MCF 10A (cell line): ENCODE data around the gene CYLD. TPM values are rescaled to one million over a fixed set of nuclear protein-coding genes. Genes with fewer than 3 reads are reported as not detected.

Experiments
- BruUV-seq: library from RNA; stranded (reverse); fragments of 400-500 nt; replicated peaks from 2 replicates; lab custom pipeline; 2021; lab: Mats Ljungman, UMichigan
- CTCF ChIA-PET: fragments of 300-600 bp; sonication (Branson Sonifier 250); formaldehyde crosslinking; extraction: SDS; loops from one replicate; lab custom pipeline; 2021; ENCODE audit warnings: antibody characterized with exemption, inconsistent platforms; lab: Yijun Ruan, JAX
- POLR2A ChIA-PET: fragments of 300-600, 350-650 bp; sonication (Branson Sonifier 250); formaldehyde crosslinking; extraction: SDS; loops from one replicate; lab custom pipeline; 2020; ENCODE audit warnings: antibody characterized with exemption, inconsistent platforms; lab: Yijun Ruan, JAX
- DNase-seq: peaks from one replicate; pipeline ENCODE4 v3.0.0-alpha.2; 2018; ENCODE audit not compliant: unreplicated experiment
- H3K27ac Mint-ChIP-seq: one replicate; pipeline ENCODE4 v1.8.0; 2022; ENCODE audit warnings: mild to moderate bottlenecking, low read depth, mixed read lengths; ENCODE audit not compliant: unreplicated experiment
- H3K27me3 Mint-ChIP-seq: one replicate; pipeline ENCODE4 v1.8.0; 2022; ENCODE audit warnings: mixed read lengths; ENCODE audit not compliant: insufficient read depth, unreplicated experiment
- H3K36me3 Mint-ChIP-seq: one replicate; pipeline ENCODE4 v1.8.0; 2022; ENCODE audit warnings: mild to moderate bottlenecking, moderate library complexity, mixed read lengths; ENCODE audit not compliant: insufficient read depth, unreplicated experiment
- H3K4me1 Mint-ChIP-seq: one replicate; pipeline ENCODE4 v1.8.0; 2022; ENCODE audit warnings: mixed read lengths; ENCODE audit not compliant: insufficient read depth, unreplicated experiment
- H3K4me3 Mint-ChIP-seq: one replicate; pipeline ENCODE4 v1.8.0; 2022; ENCODE audit warnings: mild to moderate bottlenecking, moderate library complexity, mixed read lengths; ENCODE audit not compliant: unreplicated experiment
- H3K9me3 Mint-ChIP-seq: one replicate; pipeline ENCODE4 v1.8.0; 2022; ENCODE audit warnings: mixed read lengths; ENCODE audit not compliant: unreplicated experiment
- CTCF ChIP-seq: fragments of 200-600 bp; IDR thresholded peaks from one replicate; pipeline ENCODE4 v1.8.0; 2022; ENCODE audit warnings: antibody characterized with exemption, mild to moderate bottlenecking; ENCODE audit not compliant: unreplicated experiment
- intact Hi-C: fragments of 100-400 bp; cut with micrococcal nuclease; formaldehyde crosslinking; loops from 2 replicates; pipeline ENCODE4 v1.14.1; 2022
- total RNA-seq: library from RNA; stranded (reverse); gene quantifications from 2 replicates; pipeline ENCODE4 v1.2.3, GENCODE V29; 2022

CYLD gene
- total RNA-seq, 1 experiment from 2014 or later, result 53.7 TPM

GRCh38 chr16:50699326-50700159 lies 42.3 kb upstream of the CYLD start:
- CTCF ChIA-PET, result interaction anchor here (0.6 to 2.4 kb wide), 11 partner anchors 13 to 544 kb away, joined by 3 to 8 read pairs (median 3); partner anchors contain the start of gene CYLD
- Mint-ChIP-seq H3K27ac (peak overlapping the region; percentile 97), H3K36me3 (peaks cover 17% of the 10 kb centered on the region), H3K27me3 (no peaks in the 10 kb centered on the region), H3K4me1 (peaks cover 45% of the 10 kb centered on the region), H3K4me3 (no peak overlapping the region), H3K9me3 (peaks cover under 1% of the 10 kb centered on the region)
- peak; percentile 98 for DNase-seq
- TF ChIP-seq CTCF, result no peak
- POLR2A ChIA-PET, result interaction anchor here (0.6 to 4.9 kb wide), 7 partner anchors 14 to 1348 kb away, joined by 3 to 30 read pairs (median 4); partner anchors contain the start of gene CYLD
- TSS peak; percentile 48 for BruUV-seq
- intact Hi-C loops, result loop anchor here (1.0 kb wide), 1 partner anchor 42 kb away; no protein-coding TSS in a partner anchor

GRCh38 chr16:50702725-50703124 lies 39.2 kb upstream of the CYLD start:
- Mint-ChIP-seq H3K27me3 (no peaks in the 10 kb centered on the region), H3K9me3 (peaks cover 16% of the 10 kb centered on the region), H3K27ac (no peak overlapping the region), H3K36me3 (peaks cover 17% of the 10 kb centered on the region), H3K4me1 (peaks cover 17% of the 10 kb centered on the region), H3K4me3 (no peak overlapping the region)
- ChIA-PET POLR2A (interaction anchor here (0.6 to 4.9 kb wide), 6 partner anchors 14 to 534 kb away, joined by 3 to 30 read pairs (median 3); partner anchors contain the start of gene CYLD), CTCF (interaction anchor here (0.6 to 1.3 kb wide), 4 partner anchors 38 to 157 kb away, joined by 3 to 4 read pairs (median 3); no protein-coding TSS in a partner anchor)
- intact Hi-C loops, result no loop called here
- peak; percentile 29 for DNase-seq
- TF ChIP-seq CTCF, result no peak
- BruUV-seq, result no TSS peak

GRCh38 chr16:50704245-50704644 lies 37.6 kb upstream of the CYLD start:
- intact Hi-C loops, result no loop called here
- H3K4me1 Mint-ChIP-seq, result peaks cover 12% of the 10 kb centered on the region
- POLR2A ChIA-PET, result no interaction called here
- H3K27me3 Mint-ChIP-seq, result no peaks in the 10 kb centered on the region
- peaks cover 16% of the 10 kb centered on the region for H3K9me3 Mint-ChIP-seq
- DNase-seq, result no peak
- BruUV-seq, result no TSS peak
- no peak overlapping the region for H3K4me3 Mint-ChIP-seq
- no peak overlapping the region for H3K27ac Mint-ChIP-seq
- TF ChIP-seq CTCF, result no peak
- CTCF ChIA-PET, result no interaction called here
- H3K36me3 Mint-ChIP-seq, result peaks cover 17% of the 10 kb centered on the region

GRCh38 chr16:50705436-50706110 lies 36.3 kb upstream of the CYLD start:
- peaks cover 5% of the 10 kb centered on the region for H3K36me3 Mint-ChIP-seq
- ChIA-PET CTCF (interaction anchor here (0.7 kb wide), 1 partner anchor 39 kb away, joined by 3 read pairs; no protein-coding TSS in a partner anchor), POLR2A (interaction anchor here (0.6 kb wide), 1 partner anchor 32 kb away, joined by 3 read pairs; no protein-coding TSS in a partner anchor)
- H3K27me3 Mint-ChIP-seq, result no peaks in the 10 kb centered on the region
- no peak overlapping the region for H3K27ac Mint-ChIP-seq
- peaks cover 5% of the 10 kb centered on the region for H3K4me1 Mint-ChIP-seq
- H3K4me3 Mint-ChIP-seq, result no peak overlapping the region
- no TSS peak for BruUV-seq
- intact Hi-C loops, result no loop called here
- DNase-seq, result no peak
- H3K9me3 Mint-ChIP-seq, result peaks cover 16% of the 10 kb centered on the region
- no peak for TF ChIP-seq CTCF
